Cardiac muscle cell (in vitro differentiated cells and primary cell): ENCODE results near the gene LIG3. TPM values are rescaled to one million over a fixed set of nuclear protein-coding genes. Genes with fewer than 3 reads are reported as not detected.
"Not testable (repeated sequence)": the region's sequence is repeated elsewhere in the genome, so short reads cannot be mapped to it uniquely, and the experiment has no call there.

Experiments used
- DNase-seq, 2 donors: peaks; one replicate each; pipeline versions ENCODE4 v3.0.0 to v3.0.0-alpha.2; 2010 to 2017; ENCODE audit warnings: low read depth in 1 of 2, low spot score in 1 of 2
- H3K27ac ChIP-seq: fragments of 200-600 bp; sonication (generic); 2 replicates; pipeline ENCODE4 v1.5.1; 2016
- H3K27me3 ChIP-seq: fragments of 200-600 bp; sonication (generic); 2 replicates; pipeline ENCODE4 v1.6.0; 2016; ENCODE audit warnings: control low read depth
- H3K36me3 ChIP-seq: fragments of 200-600 bp; sonication (generic); 2 replicates; pipeline ENCODE4 v1.5.1; 2016; ENCODE audit warnings: control low read depth
- H3K4me1 ChIP-seq: fragments of 200-600 bp; sonication (generic); 2 replicates; pipeline ENCODE4 v1.8.1; 2017; ENCODE audit warnings: low read depth, mild to moderate bottlenecking, mixed run types
- H3K4me3 ChIP-seq: fragments of 200-600 bp; sonication (generic); 2 replicates; pipeline ENCODE4 v1.5.1; 2016; ENCODE audit warnings: mild to moderate bottlenecking
- H3K9me3 ChIP-seq: fragments of 200-600 bp; sonication (generic); 2 replicates; pipeline ENCODE4 v1.5.1; 2017; ENCODE audit warnings: low read depth, mild to moderate bottlenecking, control low read depth
- CTCF ChIP-seq: IDR thresholded peaks from 2 replicates; pipeline ENCODE4 v1.5.1; 2012; ENCODE audit warnings: low read depth, mild to moderate bottlenecking, low read length
- polyA plus RNA-seq: library from polyadenylated mRNA; unstranded; fragments of >200 nt; fragmentation: Nextera tagmentation; extraction: Ambion mirVana; gene quantifications from 2 replicates; pipeline ENCODE4 v1.2.1, GENCODE V29; 2016
- total RNA-seq: library from RNA; depleted of rRNA; stranded (reverse); fragments of >200 nt; gene quantifications from 2 replicates; pipeline ENCODE4 v1.2.3, GENCODE V29; 2016

Gene LIG3
- total RNA-seq (48.9 and 85.5 TPM in 2 replicates), polyA plus RNA-seq (27.9 and 37.7 TPM in 2 replicates)

GRCh38 chr17:34980353-34980680 lies at the start of gene LIG3:
LIG3 (plus strand) TSS chr17:34980512; CDS start chr17:34983006, 2,494 bp downstream.
- peak within 1 kb of the TSS; percentile 87 for H3K4me3 ChIP-seq
- H3K9me3 ChIP-seq, result no peaks in the 10 kb centered on the region
- H3K4me1 ChIP-seq, result peaks cover 18% of the 10 kb centered on the region
- no peak for TF ChIP-seq CTCF
- peak within 1 kb of the TSS; percentile 99 for H3K27ac ChIP-seq
- no peaks in the 10 kb centered on the region for H3K36me3 ChIP-seq
- peak; percentile 95 to 96 for DNase-seq
- no peaks in the 10 kb centered on the region for H3K27me3 ChIP-seq

- peaks cover 20% of the 10 kb centered on the region for H3K27me3 ChIP-seq
- H3K27ac ChIP-seq, H3K4me1 ChIP-seq, H3K4me3 ChIP-seq, H3K36me3 ChIP-seq, DNase-seq, H3K9me3 ChIP-seq: not testable (repeated sequence)
Observed at GRCh38 chr17:34950780-34951179, 29.5 kb upstream of the LIG3 start.

GRCh38 chr17:34958438-34958837 lies 21.9 kb upstream of the LIG3 start:
- no peak for TF ChIP-seq CTCF
- Histone ChIP-seq H3K36me3 (no peaks in the 10 kb centered on the region), H3K27ac (no peak overlapping the region), H3K4me1 (peaks cover 12% of the 10 kb centered on the region), H3K27me3 (peaks cover 14% of the 10 kb centered on the region), H3K9me3 (no peaks in the 10 kb centered on the region), H3K4me3 (no peak overlapping the region)
- DNase-seq, result no peak

GRCh38 chr17:34961093-34961911 lies 19.0 kb upstream of the LIG3 start, which contains the start of the genes CCT6B and ZNF830:
CCT6B (minus strand) TSS chr17:34961460; CDS start chr17:34961393, 67 bp downstream.
ZNF830 (plus strand) TSS chr17:34961540; CDS start chr17:34961567, 27 bp downstream.
- Histone ChIP-seq H3K4me1 (peaks cover 13% of the 10 kb centered on the region), H3K36me3 (no peaks in the 10 kb centered on the region), H3K27me3 (peaks cover 5% of the 10 kb centered on the region), H3K4me3 (peak within 1 kb of the TSS; percentile 93), H3K27ac (peak within 1 kb of the TSS; percentile 99), H3K9me3 (no peaks in the 10 kb centered on the region)
- DNase-seq, result peak; percentile 96
- TF ChIP-seq CTCF, result peak; percentile 2

GRCh38 chr17:34974179-34974578 lies 6.1 kb upstream of the LIG3 start:
- H3K36me3 ChIP-seq, result no peaks in the 10 kb centered on the region
- no peak for DNase-seq
- no peak overlapping the region for H3K27ac ChIP-seq
- H3K4me3 ChIP-seq, result no peak overlapping the region
- H3K4me1 ChIP-seq, result no peaks in the 10 kb centered on the region
- no peaks in the 10 kb centered on the region for H3K9me3 ChIP-seq
- no peaks in the 10 kb centered on the region for H3K27me3 ChIP-seq
- no peak for TF ChIP-seq CTCF
